ENCODE measurements around the gene ASTN2.

Gene ASTN2

DNA sequence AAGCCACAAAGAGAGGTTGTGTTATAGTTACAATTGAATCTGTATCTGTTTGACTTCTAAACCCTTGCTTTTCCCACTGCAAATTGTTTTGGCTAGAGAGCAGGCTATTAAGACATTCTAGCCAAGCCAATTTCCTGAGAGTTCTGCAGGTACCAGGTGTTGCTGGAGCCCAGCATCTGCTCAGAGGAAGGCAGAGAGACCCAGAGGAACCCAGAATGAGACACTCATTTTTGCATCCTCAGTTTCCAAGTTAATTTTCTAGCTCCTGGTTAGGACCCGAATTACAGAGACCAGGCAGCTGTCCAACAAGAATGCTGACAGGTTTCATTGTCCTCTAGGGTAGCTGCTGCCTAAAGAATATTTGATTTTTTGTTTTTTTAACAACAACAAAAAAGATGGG is 461.6 kb downstream of the ASTN2 start:
- no peak for DNase-seq (ENCODE audit: low spot score)

DNA sequence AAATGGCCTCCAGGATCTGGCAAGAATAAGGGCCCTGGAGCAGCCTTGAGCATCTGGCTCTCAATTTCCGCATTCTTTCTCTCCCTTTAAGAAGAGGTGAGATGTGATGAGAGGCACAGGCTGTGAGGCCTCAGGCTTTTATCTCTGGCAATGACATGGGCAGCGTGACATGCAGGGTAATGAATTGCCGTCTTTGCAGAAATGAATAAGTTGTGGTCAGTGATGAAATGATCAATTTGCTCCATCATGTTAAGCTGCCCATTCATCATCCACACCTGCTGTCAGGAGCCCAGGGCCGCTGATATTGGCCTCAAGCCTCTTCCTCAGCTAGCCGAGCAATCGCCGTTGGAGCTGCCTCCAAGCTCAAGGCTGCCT is 462.4 kb downstream of the ASTN2 start:
- DNase-seq (ENCODE audit: low spot score) = no peak

DNA sequence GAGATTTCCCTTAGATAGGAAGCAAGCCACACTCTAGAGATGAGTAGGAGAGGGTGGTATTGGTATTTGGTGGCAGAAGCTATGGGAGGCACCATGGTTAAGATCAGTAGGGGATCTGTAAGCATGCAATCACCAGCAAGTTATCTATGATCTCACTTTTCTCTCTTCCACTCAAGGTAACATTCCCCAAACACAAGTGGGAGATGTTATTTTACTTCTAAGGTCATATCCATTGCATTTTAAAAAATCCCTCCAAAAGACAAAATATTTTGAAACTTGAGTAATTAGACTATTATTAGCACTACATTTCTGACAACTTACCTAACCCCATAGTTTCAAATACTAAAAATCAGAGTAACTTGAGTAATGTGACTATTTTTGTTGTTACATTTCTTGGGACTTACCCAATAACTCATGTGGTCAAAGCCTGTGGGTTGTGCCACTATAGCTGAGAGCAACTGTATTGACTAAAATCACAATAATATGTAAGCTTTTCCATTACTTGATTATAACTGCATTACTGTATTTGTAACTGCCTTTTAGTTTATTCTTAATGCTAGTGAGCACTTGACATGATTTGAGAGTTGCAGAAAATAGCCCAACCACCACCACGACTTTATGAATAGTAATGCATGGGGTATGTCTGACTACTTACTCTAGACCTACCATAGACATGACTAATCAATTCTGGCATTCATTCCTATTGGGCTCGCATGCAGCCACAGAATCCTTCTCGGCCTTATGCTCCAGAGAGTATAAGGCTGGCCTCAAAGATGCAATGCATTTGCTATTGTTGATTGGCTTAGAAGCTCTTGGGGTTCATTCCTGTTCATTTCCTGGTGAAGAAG is 463.0 kb downstream of the ASTN2 start:
- DNase-seq (ENCODE audit: low spot score) = no peak

- DNase-seq (ENCODE audit: low spot score) = no peak
These were observed 469.0 kb downstream of the ASTN2 start for GRCh38 chr9:116945817-116946216.

DNA sequence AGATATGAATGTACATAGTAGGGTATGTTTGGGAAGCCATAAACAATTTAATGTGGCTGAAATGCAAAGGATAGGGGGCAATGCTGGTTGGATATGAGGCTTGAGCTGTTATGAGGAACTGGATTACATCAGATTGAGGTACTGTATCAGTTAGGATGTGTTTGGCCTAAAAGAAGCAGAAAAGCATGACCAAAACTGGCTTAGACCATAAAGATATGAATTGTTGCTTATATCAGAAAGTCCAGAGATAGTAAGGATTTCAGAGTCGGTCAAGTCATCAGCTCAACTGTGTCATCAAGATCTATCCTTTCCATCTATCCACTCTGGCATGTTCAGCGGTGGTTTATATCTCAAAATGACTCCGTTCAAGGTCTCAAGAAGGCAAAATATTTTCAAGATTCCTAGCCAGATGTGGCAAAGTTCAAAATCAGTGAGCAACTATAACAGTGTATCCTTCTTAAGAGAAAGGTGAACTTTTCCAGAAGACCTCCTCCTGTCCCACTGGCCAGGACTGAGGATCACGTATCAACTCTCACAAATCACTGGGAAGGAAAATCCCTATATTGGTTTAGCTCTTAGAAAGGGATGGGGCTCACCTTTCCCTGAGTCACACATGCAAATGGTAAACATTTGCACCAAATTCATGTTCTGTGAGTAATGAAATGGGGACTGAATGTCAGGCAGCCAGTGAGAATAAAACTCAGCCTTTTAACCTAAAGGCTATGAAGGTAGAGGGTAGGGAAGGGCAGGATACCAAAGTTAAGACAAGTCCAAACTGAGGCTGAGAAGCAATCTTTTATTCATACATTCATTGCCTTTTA is 469.9 kb downstream of the ASTN2 start:
- DNase-seq (ENCODE audit: low spot score) = no peak

GRCh38 chr9:116943970-116944369 is 470.9 kb downstream of the ASTN2 start:
- DNase-seq (ENCODE audit: low spot score) = peak; percentile 10

- no peak for DNase-seq (ENCODE audit: low spot score)
These were observed 472.2 kb downstream of the ASTN2 start for GRCh38 chr9:116942593-116943061.

- DNase-seq (ENCODE audit: low spot score) = no peak
These were observed 473.6 kb downstream of the ASTN2 start for GRCh38 chr9:116941266-116941665.

- no peak for DNase-seq (ENCODE audit: low spot score)
These were observed 474.1 kb downstream of the ASTN2 start for GRCh38 chr9:116940614-116941215.

DNA sequence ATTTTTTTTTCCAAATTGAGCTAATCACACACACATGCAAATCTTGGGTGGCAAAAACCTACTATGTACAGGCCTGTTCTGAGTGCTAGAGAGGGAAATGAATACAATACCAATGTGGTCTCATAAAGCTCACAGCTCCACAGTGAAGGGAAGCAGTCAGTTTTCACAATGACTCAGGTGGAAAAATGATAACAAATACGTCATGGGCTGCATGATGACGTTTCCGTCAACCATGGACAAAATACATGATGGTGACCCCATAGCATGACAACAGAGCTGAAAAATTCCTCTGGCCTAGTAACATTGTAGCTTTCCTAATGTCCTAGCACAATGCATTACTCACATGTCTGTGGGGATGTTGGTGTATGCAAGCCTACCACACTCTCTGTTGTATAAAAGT is 475.2 kb downstream of the ASTN2 start:
- DNase-seq (ENCODE audit: low spot score) = no peak

- DNase-seq (ENCODE audit: low spot score) = no peak
These were observed 475.7 kb downstream of the ASTN2 start for GRCh38 chr9:116939161-116939560.

- DNase-seq (ENCODE audit: low spot score) = no peak
These were observed 477.5 kb downstream of the ASTN2 start for GRCh38 chr9:116937361-116937760.

DNA sequence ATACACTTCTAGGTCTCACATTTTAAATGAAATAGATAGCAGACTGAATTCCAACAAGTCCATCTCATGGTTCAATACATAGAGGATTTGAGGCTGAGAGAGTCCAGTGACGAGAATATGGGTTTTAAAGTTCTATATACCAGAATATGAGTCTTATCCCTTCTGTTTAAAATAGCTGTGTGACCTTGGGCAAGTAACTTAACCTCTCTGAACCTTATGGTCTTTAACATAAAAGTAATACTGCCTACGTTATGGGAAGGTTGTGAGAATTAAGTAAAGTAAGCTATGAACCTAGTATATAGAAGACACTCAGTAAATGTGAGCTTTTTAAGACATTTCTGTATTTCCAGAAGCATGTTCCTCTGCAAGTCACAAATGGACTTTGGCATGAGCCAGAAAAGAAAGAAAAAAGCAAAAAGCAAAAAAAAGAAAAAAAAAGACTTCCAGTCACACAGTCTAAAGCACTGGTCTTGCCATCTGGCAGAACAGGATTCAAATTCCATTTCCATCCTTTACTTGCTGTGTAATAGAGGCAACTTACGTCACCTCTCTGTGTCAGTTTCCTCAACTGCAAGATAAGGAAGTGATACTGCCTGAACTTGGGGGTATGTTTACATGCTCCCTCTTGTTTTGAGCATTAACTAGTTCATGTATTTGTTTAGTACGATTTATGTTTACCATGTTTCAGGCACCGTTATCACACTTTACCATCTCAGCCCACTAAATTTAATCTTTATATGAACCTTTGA is 479.5 kb downstream of the ASTN2 start:
- peak; percentile 36 for DNase-seq (ENCODE audit: low spot score)

- DNase-seq (ENCODE audit: low spot score) = no peak
These were observed 480.7 kb downstream of the ASTN2 start for GRCh38 chr9:116934131-116934530.

- no peak for DNase-seq (ENCODE audit: low spot score)
These were observed 481.6 kb downstream of the ASTN2 start for GRCh38 chr9:116933251-116933650.

DNA sequence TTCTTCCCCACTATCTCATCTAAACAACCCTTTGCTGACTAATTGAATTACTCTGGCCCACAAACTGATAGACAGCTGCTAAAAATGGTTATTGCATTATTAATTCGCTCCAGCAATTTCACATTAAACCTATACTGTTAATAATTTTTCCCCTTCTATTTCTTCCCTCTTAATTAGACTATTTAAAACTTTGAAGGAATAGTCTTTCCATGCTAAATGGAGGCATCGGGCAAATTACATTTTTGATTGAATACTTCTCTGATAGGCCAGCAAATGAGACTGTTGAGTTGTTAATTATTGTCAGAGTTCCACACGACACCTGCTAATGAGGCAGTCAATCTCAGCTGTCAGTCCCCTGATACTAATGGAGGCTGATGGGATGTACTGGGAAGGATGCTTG is 485.2 kb downstream of the ASTN2 start:
- no peak for DNase-seq (ENCODE audit: low spot score)

GRCh38 chr9:116928884-116929283 is 486.0 kb downstream of the ASTN2 start:
- no peak for DNase-seq (ENCODE audit: low spot score)

GRCh38 chr9:116928289-116928688 is 486.6 kb downstream of the ASTN2 start:
- DNase-seq (ENCODE audit: low spot score) = no peak

DNA sequence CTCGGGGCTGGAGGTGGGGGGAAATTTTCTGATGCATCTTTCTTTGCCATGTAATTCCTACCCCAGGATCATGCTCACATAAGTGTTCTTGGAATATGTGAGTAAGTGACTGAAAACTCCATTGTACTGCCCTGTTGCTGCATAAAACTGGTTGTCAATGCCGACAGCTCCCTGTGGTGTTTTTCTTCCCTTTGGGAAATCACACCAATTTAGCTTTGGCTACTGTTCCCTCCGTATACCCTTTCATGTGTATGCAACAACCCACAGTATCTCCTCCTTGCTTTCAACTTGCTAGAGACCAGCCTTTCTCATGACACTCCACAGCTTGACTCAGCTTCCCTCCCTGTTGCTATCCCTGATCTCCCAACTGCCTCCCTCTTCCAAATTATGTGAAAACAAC is 487.1 kb downstream of the ASTN2 start:
- DNase-seq (ENCODE audit: low spot score) = no peak

DNA sequence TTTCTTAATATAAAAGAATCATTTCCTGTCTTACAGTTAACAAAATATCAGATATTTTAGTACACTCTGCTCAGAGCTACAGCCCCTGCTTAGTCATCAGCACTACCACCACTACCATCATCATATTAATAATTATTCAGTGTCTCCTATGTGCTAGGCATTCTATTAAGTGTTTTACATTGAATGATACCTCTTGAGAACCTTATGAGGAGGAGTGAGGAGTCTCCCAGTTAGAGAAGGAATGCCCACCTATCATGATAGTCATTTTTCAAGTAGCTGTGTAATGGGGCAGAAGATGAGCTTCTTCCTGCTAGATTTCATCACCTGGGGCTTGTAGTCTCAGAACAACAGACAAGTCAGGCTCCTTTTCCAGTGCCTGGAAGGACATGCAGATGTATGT is 489.7 kb downstream of the ASTN2 start:
- no peak for DNase-seq (ENCODE audit: low spot score)

GRCh38 chr9:116924462-116925110 is 490.3 kb downstream of the ASTN2 start:
- DNase-seq (ENCODE audit: low spot score) = no peak

All from germinal center (tissue), 1 donor.